Panc1 (cell line): ENCODE results near the gene SHISAL2A. TPM values are rescaled to one million over a fixed set of nuclear protein-coding genes. Genes with fewer than 3 reads are reported as not detected.

Experiments used
- ATAC-seq: fragments of 200-7000 bp; cut with Tn5 transposase; 2 replicates; pipeline ENCODE4 v1.9.1; 2020; ENCODE audit warnings: mild to moderate bottlenecking, moderate library complexity
- BruUV-seq: library from RNA; stranded (reverse); fragments of 400-500 nt; replicated peaks from 2 replicates; lab custom pipeline; 2021; lab: Mats Ljungman, UMichigan
- CTCF ChIA-PET: fragments of 300-600 bp; sonication (Branson Sonifier 250); formaldehyde crosslinking; loops from one replicate; lab custom pipeline; 2022; ENCODE audit warnings: antibody characterized with exemption; lab: Charles Lee
- POLR2A ChIA-PET: fragments of 300-600 bp; sonication (Branson Sonifier 250); formaldehyde crosslinking; loops from one replicate; lab custom pipeline; 2022; ENCODE audit warnings: antibody characterized with exemption; lab: Charles Lee
- DNase-seq: peaks from one replicate; pipeline ENCODE4 v3.0.0-alpha.2; 2010; ENCODE audit warnings: low read depth, low spot score
- H3K27ac ChIP-seq: 2 replicates; pipeline ENCODE4 v1.5.1; 2011; ENCODE audit warnings: mild to moderate bottlenecking, low read length, inconsistent platforms
- H3K27me3 ChIP-seq: fragments of 200-500 bp; sonication (Bioruptor generic); 2 replicates; pipeline ENCODE4 v1.6.0; 2014; ENCODE audit warnings: low read length, inconsistent platforms; ENCODE audit not compliant: control insufficient read depth, insufficient read depth
- H3K36me3 ChIP-seq: fragments of 200-500 bp; sonication (Bioruptor generic); 2 replicates; pipeline ENCODE4 v1.5.1; 2014; ENCODE audit warnings: inconsistent platforms, mild to moderate bottlenecking, low read length, moderate library complexity; ENCODE audit not compliant: control insufficient read depth, insufficient read depth
- H3K4me1 ChIP-seq: 2 replicates; pipeline ENCODE4 v1.5.1; 2011; ENCODE audit warnings: inconsistent platforms, mild to moderate bottlenecking, low read length, moderate library complexity; ENCODE audit not compliant: control insufficient read depth, insufficient read depth
- H3K4me3 ChIP-seq, 2 experiments: 2 replicates each; pipeline ENCODE4 v1.5.1; 2011 to 2012; ENCODE audit warnings: low read depth in 2 of 2, low read length in 2 of 2, mild to moderate bottlenecking in 2 of 2, inconsistent platforms in 1 of 2, moderate library complexity in 1 of 2
- H3K9me3 ChIP-seq: fragments of 200-500 bp; sonication (Bioruptor generic); 2 replicates; pipeline ENCODE4 v1.5.1; 2014; ENCODE audit warnings: low read depth, mild to moderate bottlenecking, inconsistent platforms, low read length, moderate library complexity; ENCODE audit not compliant: control insufficient read depth, insufficient read depth
- CTCF ChIP-seq: fragments of 450-650 bp; IDR thresholded peaks from 2 replicates; pipeline ENCODE4 v1.5.1; 2017; ENCODE audit warnings: mild to moderate bottlenecking
- POLR2AphosphoS5 ChIP-seq: IDR thresholded peaks from 2 replicates; pipeline ENCODE4 v1.6.1; 2012; ENCODE audit warnings: mild to moderate bottlenecking, low read depth, low read length, moderate library complexity
- REST ChIP-seq, 2 experiments: IDR thresholded peaks; 2 replicates each; pipeline ENCODE4 v1.6.1; 2011 to 2012; ENCODE audit warnings: low read depth in 2 of 2, control low read depth in 1 of 2, low read length in 1 of 2, mild to moderate bottlenecking in 1 of 2, moderate library complexity in 1 of 2; ENCODE audit not compliant: insufficient read depth in 1 of 2
- SIN3A ChIP-seq: IDR thresholded peaks from 2 replicates; pipeline ENCODE4 v1.6.1; 2012; ENCODE audit warnings: low read depth, mild to moderate bottlenecking, low read length, moderate library complexity, borderline replicate concordance; ENCODE audit not compliant: insufficient read depth
- TCF7L2 ChIP-seq: IDR thresholded peaks from 2 replicates; pipeline ENCODE4 v1.6.1; 2011; ENCODE audit warnings: mild to moderate bottlenecking, low read depth, low read length, inconsistent platforms
- in situ Hi-C: cut with HindIII; loops from 2 replicates; pipeline ENCODE4 v1.10.0; 2016; ENCODE audit warnings: low sequenced_read_pairs, low pct_unique_long_range_greater_than_20kb
- intact Hi-C: fragments of 100-400 bp; cut with micrococcal nuclease; formaldehyde crosslinking; loops from one replicate; pipeline ENCODE4 v1.10.0; 2022; ENCODE audit not compliant: unreplicated experiment
- total RNA-seq: library from RNA; stranded (reverse); gene quantifications from one replicate; pipeline ENCODE4 v1.2.1, GENCODE V29; 2021; ENCODE audit not compliant: unreplicated experiment

Gene SHISAL2A
- total RNA-seq, 1 experiment from 2014 or later, result 0.23 TPM

- no peaks in the 10 kb centered on the region for H3K9me3 ChIP-seq
- BruUV-seq, result no TSS peak
- CTCF ChIA-PET, result interaction anchor here (0.8 kb wide), 1 partner anchor 20 kb away, joined by 8 read pairs; no protein-coding TSS in a partner anchor
- H3K36me3 ChIP-seq, result no peaks in the 10 kb centered on the region
- DNase-seq, result no peak
- H3K27ac ChIP-seq, result no peak overlapping the region
- POLR2A ChIA-PET, result no interaction called here
- H3K4me1 ChIP-seq, result no peaks in the 10 kb centered on the region
- intact Hi-C loops (no loop called here), in situ Hi-C loops (no loop called here)
- no peak for ATAC-seq
- no peak overlapping the region for H3K4me3 ChIP-seq
- TF ChIP-seq CTCF (no peak), TCF7L2 (no peak), POLR2AphosphoS5 (no peak), REST (IDR thresholded peaks at IDR 0.05; ENCODE audit: insufficient read depth in 1 of 2, low read depth in 2 of 2, low read length in 1 of 2) (no peak), SIN3A (no peak)
- no peaks in the 10 kb centered on the region for H3K27me3 ChIP-seq
Observed at GRCh38 chr1:52653207-52653849, 20.4 kb downstream of the SHISAL2A start.

GRCh38 chr1:52654063-52654462 lies 21.1 kb downstream of the SHISAL2A start:
- POLR2A ChIA-PET, result no interaction called here
- in situ Hi-C loops, result no loop called here

More at GRCh38 chr1:52654063-52654462, 21.1 kb downstream of the SHISAL2A start:
- TF ChIP-seq TCF7L2, result no peak
- TF ChIP-seq SIN3A, result no peak
- TF ChIP-seq POLR2AphosphoS5, result no peak
- TF ChIP-seq CTCF, result no peak
- no peak for TF ChIP-seq REST (IDR thresholded peaks at IDR 0.05; ENCODE audit: insufficient read depth in 1 of 2, low read depth in 2 of 2, low read length in 1 of 2)
- Histone ChIP-seq H3K27me3 (no peaks in the 10 kb centered on the region), H3K36me3 (no peaks in the 10 kb centered on the region), H3K4me1 (no peaks in the 10 kb centered on the region), H3K9me3 (no peaks in the 10 kb centered on the region), H3K27ac (no peak overlapping the region), H3K4me3 (no peak overlapping the region)
- CTCF ChIA-PET, result no interaction called here
- intact Hi-C loops, result no loop called here
- DNase-seq (no peak), ATAC-seq (no peak)
- BruUV-seq, result no TSS peak
